BE2C (cell line): ENCODE measurements around the gene SRD5A1.

ENCODE experiments used
- DNase-seq: peaks from one replicate; pipeline ENCODE4 v3.0.0-alpha.2; 2020
- H3K27me3 ChIP-seq: fragments of 250-450 bp; sonication (Bioruptor Pico); 2 replicates; pipeline ENCODE4 v1.5.1; 2020; ENCODE audit warnings: mild to moderate bottlenecking
- H3K36me3 ChIP-seq: fragments of 250-450 bp; sonication (Bioruptor Pico); 2 replicates; pipeline ENCODE4 v1.5.1; 2020; ENCODE audit warnings: mild to moderate bottlenecking
- H3K4me1 ChIP-seq: fragments of 250-450 bp; sonication (Bioruptor Pico); 2 replicates; pipeline ENCODE4 v1.5.1; 2020
- H3K4me3 ChIP-seq: 2 replicates; pipeline ENCODE4 v1.5.1; 2011; ENCODE audit warnings: low read depth, low read length
- H3K9me3 ChIP-seq: fragments of 250-450 bp; sonication (Bioruptor Pico); 2 replicates; pipeline ENCODE4 v1.5.1; 2020
- TF ChIP-seq, protein P1 (sequence below): IDR thresholded peaks from 2 replicates; pipeline ENCODE4 v1.5.1; 2012; ENCODE audit warnings: mild to moderate bottlenecking, low read depth, low read length

SRD5A1 gene

DNA sequence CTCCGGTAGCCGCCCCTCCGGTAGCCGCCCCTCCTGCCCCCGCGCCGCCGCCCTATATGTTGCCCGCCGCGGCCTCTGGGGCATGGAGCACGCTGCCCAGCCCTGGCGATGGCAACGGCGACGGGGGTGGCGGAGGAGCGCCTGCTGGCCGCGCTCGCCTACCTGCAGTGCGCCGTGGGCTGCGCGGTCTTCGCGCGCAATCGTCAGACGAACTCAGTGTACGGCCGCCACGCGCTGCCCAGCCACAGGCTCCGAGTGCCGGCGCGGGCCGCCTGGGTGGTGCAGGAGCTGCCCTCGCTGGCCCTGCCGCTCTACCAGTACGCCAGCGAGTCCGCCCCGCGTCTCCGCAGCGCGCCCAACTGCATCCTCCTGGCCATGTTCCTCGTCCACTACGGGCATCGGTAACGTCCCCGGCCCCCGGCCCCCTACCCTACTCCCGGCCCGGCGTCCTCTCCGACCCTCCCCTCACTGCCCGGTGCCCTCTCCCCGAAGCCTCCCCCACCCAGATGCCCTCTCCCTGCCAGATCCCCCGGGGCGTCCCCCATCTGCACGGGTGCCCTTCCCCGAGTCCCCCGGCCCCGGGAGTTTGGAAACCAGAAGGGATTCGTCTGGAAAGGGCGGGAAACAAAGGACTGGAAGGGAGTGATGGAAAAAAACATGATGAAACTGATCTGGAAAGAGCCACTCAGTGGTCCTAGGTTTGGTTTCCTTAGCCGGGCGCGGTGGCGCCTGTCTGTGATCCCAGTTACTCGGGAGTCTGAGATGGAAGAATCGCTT is 417 bp downstream of the SRD5A1 start:
- DNase-seq = peak; percentile 65
- TF ChIP-seq, protein P1, sequence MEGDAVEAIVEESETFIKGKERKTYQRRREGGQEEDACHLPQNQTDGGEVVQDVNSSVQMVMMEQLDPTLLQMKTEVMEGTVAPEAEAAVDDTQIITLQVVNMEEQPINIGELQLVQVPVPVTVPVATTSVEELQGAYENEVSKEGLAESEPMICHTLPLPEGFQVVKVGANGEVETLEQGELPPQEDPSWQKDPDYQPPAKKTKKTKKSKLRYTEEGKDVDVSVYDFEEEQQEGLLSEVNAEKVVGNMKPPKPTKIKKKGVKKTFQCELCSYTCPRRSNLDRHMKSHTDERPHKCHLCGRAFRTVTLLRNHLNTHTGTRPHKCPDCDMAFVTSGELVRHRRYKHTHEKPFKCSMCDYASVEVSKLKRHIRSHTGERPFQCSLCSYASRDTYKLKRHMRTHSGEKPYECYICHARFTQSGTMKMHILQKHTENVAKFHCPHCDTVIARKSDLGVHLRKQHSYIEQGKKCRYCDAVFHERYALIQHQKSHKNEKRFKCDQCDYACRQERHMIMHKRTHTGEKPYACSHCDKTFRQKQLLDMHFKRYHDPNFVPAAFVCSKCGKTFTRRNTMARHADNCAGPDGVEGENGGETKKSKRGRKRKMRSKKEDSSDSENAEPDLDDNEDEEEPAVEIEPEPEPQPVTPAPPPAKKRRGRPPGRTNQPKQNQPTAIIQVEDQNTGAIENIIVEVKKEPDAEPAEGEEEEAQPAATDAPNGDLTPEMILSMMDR = no peak
- no peaks in the 10 kb centered on the region for H3K4me1 ChIP-seq
- H3K4me3 ChIP-seq = peak overlapping the region; percentile 92
- H3K36me3 ChIP-seq = peaks cover 39% of the 10 kb centered on the region
- no peaks in the 10 kb centered on the region for H3K9me3 ChIP-seq
- no peaks in the 10 kb centered on the region for H3K27me3 ChIP-seq

- Histone ChIP-seq H3K9me3 (no peaks in the 10 kb centered on the region), H3K27me3 (no peaks in the 10 kb centered on the region), H3K4me3 (peak overlapping the region; percentile 92), H3K36me3 (peaks cover 32% of the 10 kb centered on the region), H3K4me1 (no peaks in the 10 kb centered on the region; the same call in 1 of the 2 replicates)
- TF ChIP-seq, protein P1 = no peak
- DNase-seq = no peak
Measured at GRCh38 chr5:6634306-6634705, 1.1 kb downstream of the SRD5A1 start.

DNA sequence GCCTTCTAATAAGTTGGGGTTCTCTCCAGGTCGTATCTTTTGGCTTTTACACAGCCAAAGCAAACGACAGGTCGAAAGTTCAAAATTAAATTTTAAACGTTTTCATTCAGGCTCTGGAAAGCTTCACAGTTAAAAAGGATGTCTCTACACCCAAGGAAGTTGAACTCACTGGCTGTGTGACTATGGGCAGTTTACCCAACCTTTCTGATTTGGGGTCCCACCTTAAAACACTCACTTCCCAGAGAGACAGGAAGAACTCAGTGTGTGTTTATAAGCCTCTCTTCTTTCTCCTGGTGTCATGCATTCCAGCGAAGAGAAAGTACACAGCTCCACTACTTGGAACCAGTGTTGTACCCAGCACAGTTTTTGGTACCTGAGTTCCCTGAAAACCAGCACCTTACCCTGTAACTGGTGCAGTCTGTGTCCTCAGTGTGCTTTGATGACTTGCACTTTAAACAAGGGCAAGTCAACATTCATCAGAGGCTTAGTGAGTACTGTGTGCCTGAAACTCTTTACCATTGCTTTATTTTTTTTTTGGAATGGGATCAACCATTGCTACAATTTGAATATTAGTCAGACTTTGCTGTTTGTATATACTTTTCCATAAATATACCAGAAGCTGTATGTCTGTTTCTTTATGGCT is 1.7 kb downstream of the SRD5A1 start:
- TF ChIP-seq, protein P1 = no peak
- Histone ChIP-seq H3K9me3 (no peaks in the 10 kb centered on the region), H3K36me3 (peaks cover 26% of the 10 kb centered on the region), H3K4me1 (no peaks in the 10 kb centered on the region; the same call in 1 of the 2 replicates), H3K4me3 (peak overlapping the region; percentile 92), H3K27me3 (no peaks in the 10 kb centered on the region)
- DNase-seq = no peak

DNA sequence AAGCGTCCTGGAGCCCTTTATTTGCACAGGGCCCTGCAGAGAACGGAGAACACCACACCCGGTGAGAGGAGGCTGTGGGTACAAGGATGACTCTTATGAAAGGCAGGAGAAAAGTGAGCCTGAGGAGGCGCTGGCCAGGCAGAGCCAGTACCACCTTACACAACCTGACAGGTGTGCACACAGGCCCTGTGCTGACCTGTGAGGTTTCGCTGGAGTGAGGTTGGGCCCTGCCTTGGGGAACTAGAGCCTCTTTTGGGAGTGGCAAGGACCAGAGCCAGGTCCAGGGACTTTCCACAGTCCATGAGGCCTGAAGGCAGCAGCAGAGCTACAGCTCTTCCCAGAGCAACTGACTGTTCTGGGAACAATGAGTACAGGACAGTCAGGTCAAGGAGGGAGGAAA is 3.1 kb downstream of the SRD5A1 start:
- Histone ChIP-seq H3K4me1 (no peaks in the 10 kb centered on the region; the same call in 1 of the 2 replicates), H3K36me3 (peaks cover 13% of the 10 kb centered on the region), H3K27me3 (no peaks in the 10 kb centered on the region), H3K4me3 (no peak overlapping the region), H3K9me3 (no peaks in the 10 kb centered on the region)
- TF ChIP-seq, protein P1 = no peak
- no peak for DNase-seq

GRCh38 chr5:6637022-6637421 is 3.8 kb downstream of the SRD5A1 start:
- TF ChIP-seq, protein P1 = no peak
- Histone ChIP-seq H3K4me1 (no peaks in the 10 kb centered on the region; the same call in 1 of the 2 replicates), H3K4me3 (no peak overlapping the region)

GRCh38 chr5:6637590-6637989 is 4.3 kb downstream of the SRD5A1 start:
- H3K4me3 ChIP-seq = no peak overlapping the region
- peaks cover 5% of the 10 kb centered on the region for H3K36me3 ChIP-seq
- TF ChIP-seq, protein P1 = no peak
- H3K9me3 ChIP-seq = no peaks in the 10 kb centered on the region
- no peaks in the 10 kb centered on the region; the same call in 1 of the 2 replicates for H3K4me1 ChIP-seq
- DNase-seq = no peak
- no peaks in the 10 kb centered on the region for H3K27me3 ChIP-seq

More at GRCh38 chr5:6637022-6637421, 3.8 kb downstream of the SRD5A1 start:
- Histone ChIP-seq H3K36me3 (peaks cover 9% of the 10 kb centered on the region), H3K27me3 (no peaks in the 10 kb centered on the region), H3K9me3 (no peaks in the 10 kb centered on the region)
- DNase-seq = no peak
